Thyroid gland (tissue), 4 donors: ENCODE data around the gene TTLL8. TPM values are rescaled to one million over a fixed set of nuclear protein-coding genes. Genes with fewer than 3 reads are reported as not detected.

Source experiments
- DNase-seq, 2 donors: peaks; one replicate each; pipeline ENCODE4 v3.0.0-alpha.2; 2019
- H3K27ac ChIP-seq, 3 donors: fragments of 200-600 bp; sonication (generic); 1 replicate in 2 of 3; 2 replicates in 1 of 3; pipeline ENCODE4 v1.5.1; 2016 to 2019; ENCODE audit warnings: mild to moderate bottlenecking in 1 of 3, moderate library complexity in 1 of 3
- H3K27me3 ChIP-seq: fragments of 200-600 bp; sonication (generic); one replicate; pipeline ENCODE4 v1.5.1; 2019
- H3K36me3 ChIP-seq, 2 donors: fragments of 200-600 bp; sonication (generic); one replicate each; pipeline ENCODE4 v1.5.1; 2016 to 2019
- H3K4me1 ChIP-seq, 2 donors: fragments of 200-600 bp; sonication (generic); one replicate each; pipeline ENCODE4 v1.5.1; 2017 to 2019
- H3K4me3 ChIP-seq, 3 donors: fragments of 200-600 bp; sonication (generic); replicated peaks in 1 of 3; 1 replicate in 2 of 3; 2 replicates in 1 of 3; pipeline ENCODE4 v1.5.1; 2016; ENCODE audit warnings: mild to moderate bottlenecking in 1 of 3
- H3K9me3 ChIP-seq: fragments of 200-600 bp; sonication (generic); one replicate; pipeline ENCODE4 v1.5.1; 2017
- CTCF ChIP-seq, 6 experiments: fragments of 200-600 bp in 3 of 6; fragments of 450-650 bp in 3 of 6; sonication (generic) in 3 of 6; IDR thresholded peaks; one replicate each; pipeline ENCODE4 v1.5.1; 2016 to 2019; ENCODE audit warnings: antibody characterized with exemption in 6 of 6, mild to moderate bottlenecking in 2 of 6, inconsistent platforms in 1 of 6, moderate library complexity in 1 of 6
- POLR2A ChIP-seq, 2 donors: fragments of 450-650 bp; IDR thresholded peaks; one replicate each; pipeline ENCODE4 v1.6.1; 2017; ENCODE audit warnings: antibody characterized with exemption in 2 of 2, mild to moderate bottlenecking in 2 of 2, moderate library complexity in 1 of 2
- WGBS, 2 donors: methylation state at CpG; one replicate each; pipeline ENCODE4 v1.1.5; 2017; 5-methylcytosine and 5-hydroxymethylcytosine counted together
- intact Hi-C: fragments of 100-400 bp; cut with DNase I; formaldehyde crosslinking; loops from one replicate; pipeline ENCODE4 v1.15.1; 2023
- total RNA-seq, 4 donors: library from RNA; depleted of rRNA; stranded (reverse); fragments of >200 nt; gene quantifications; one replicate each; pipeline ENCODE4 v1.2.3, GENCODE V29; 2016

The TTLL8 gene
- total RNA-seq, 4 donors from 2014 or later, result not detected

- no peaks in the 10 kb centered on the region for H3K36me3 ChIP-seq
- TF ChIP-seq POLR2A (IDR thresholded peaks at IDR 0.05), result no peak
- no peak for TF ChIP-seq CTCF (IDR thresholded peaks at IDR 0.05)
- no peaks in the 10 kb centered on the region for H3K9me3 ChIP-seq
- no peak for DNase-seq
- H3K4me3 ChIP-seq, result no peak overlapping the region
- no peak overlapping the region for H3K27ac ChIP-seq
- WGBS, 2 donors, result 87 to 88% methylated on average over 12 of the region's 12 CpGs
- peaks cover 0 to 12% of the 10 kb centered on the region in 2 donors for H3K4me1 ChIP-seq
- intact Hi-C loops, result no loop called here
- peaks cover 4% of the 10 kb centered on the region for H3K27me3 ChIP-seq
Measured at GRCh38 chr22:49997251-49997599, 60.9 kb downstream of the TTLL8 start.

GRCh38 chr22:49996518-49997250 lies 61.4 kb downstream of the TTLL8 start:
- no peak for DNase-seq
- intact Hi-C loops, result no loop called here
- no peaks in the 10 kb centered on the region for H3K36me3 ChIP-seq
- H3K27me3 ChIP-seq, result peaks cover 4% of the 10 kb centered on the region
- H3K9me3 ChIP-seq, result no peaks in the 10 kb centered on the region
- H3K27ac ChIP-seq, result no peak overlapping the region
- H3K4me3 ChIP-seq, result no peak overlapping the region
- H3K4me1 ChIP-seq, result peaks cover 0 to 12% of the 10 kb centered on the region in 2 donors
- 87 to 88% methylated on average over 14 to 17 of the region's 19 CpGs for WGBS, 2 donors
- TF ChIP-seq POLR2A (IDR thresholded peaks at IDR 0.05) (no peak), CTCF (IDR thresholded peaks at IDR 0.05) (no peak)

GRCh38 chr22:49996119-49996517 lies 62.0 kb downstream of the TTLL8 start:
- Histone ChIP-seq H3K27me3 (peaks cover 4% of the 10 kb centered on the region), H3K9me3 (no peaks in the 10 kb centered on the region), H3K27ac (no peak overlapping the region), H3K4me1 (peaks cover 0 to 12% of the 10 kb centered on the region in 2 donors), H3K36me3 (no peaks in the 10 kb centered on the region), H3K4me3 (no peak overlapping the region)
- DNase-seq, result no peak
- 89 to 95% methylated on average over 3 to 4 of the region's 4 CpGs for WGBS, 2 donors
- TF ChIP-seq CTCF (IDR thresholded peaks at IDR 0.05) (no peak), POLR2A (IDR thresholded peaks at IDR 0.05) (no peak)
- intact Hi-C loops, result no loop called here

- peaks cover 4% of the 10 kb centered on the region for H3K27me3 ChIP-seq
- TF ChIP-seq POLR2A (IDR thresholded peaks at IDR 0.05) (no peak), CTCF (IDR thresholded peaks at IDR 0.05) (no peak)
- no peak overlapping the region for H3K27ac ChIP-seq
- 90 to 91% methylated on average over 4 to 6 of the region's 10 CpGs for WGBS, 2 donors
- intact Hi-C loops, result no loop called here
- no peaks in the 10 kb centered on the region for H3K9me3 ChIP-seq
- H3K4me1 ChIP-seq, result peaks cover 0 to 12% of the 10 kb centered on the region in 2 donors
- DNase-seq, result no peak
- no peak overlapping the region for H3K4me3 ChIP-seq
- H3K36me3 ChIP-seq, result no peaks in the 10 kb centered on the region
Measured at GRCh38 chr22:49995361-49996118, 62.6 kb downstream of the TTLL8 start.

GRCh38 chr22:49995041-49995360 lies 63.1 kb downstream of the TTLL8 start:
- WGBS, 2 donors, result 80 to 100% methylated on average over 1 of the region's 3 CpGs
- Histone ChIP-seq H3K27ac (no peak overlapping the region), H3K4me3 (no peak overlapping the region), H3K9me3 (no peaks in the 10 kb centered on the region), H3K27me3 (peaks cover 3% of the 10 kb centered on the region), H3K4me1 (peaks cover 0 to 12% of the 10 kb centered on the region in 2 donors), H3K36me3 (no peaks in the 10 kb centered on the region)
- no peak for DNase-seq
- TF ChIP-seq POLR2A (IDR thresholded peaks at IDR 0.05) (no peak), CTCF (IDR thresholded peaks at IDR 0.05) (no peak)
- intact Hi-C loops, result no loop called here
